Vagina (tissue), 2 donors: ENCODE measurements around the gene ORC4.

Experiments used
- POLR2A ChIP-seq, 2 donors: fragments of 450-650 bp; IDR thresholded peaks; one replicate each; pipeline ENCODE4 v1.6.1; 2017; ENCODE audit warnings: antibody characterized with exemption in 2 of 2, mild to moderate bottlenecking in 2 of 2, moderate library complexity in 2 of 2
- POLR2AphosphoS5 ChIP-seq, 2 donors: sonication (generic); formaldehyde crosslinking; IDR thresholded peaks; one replicate each; pipeline ENCODE4 v1.9.0; 2017; ENCODE audit warnings: antibody characterized with exemption in 2 of 2, mild to moderate bottlenecking in 2 of 2, low read depth in 1 of 2; ENCODE audit not compliant: insufficient read depth in 1 of 2
- TF ChIP-seq, protein P1 (sequence below), 3 experiments: fragments of 450-650 bp in 2 of 3; fragments of 200-600 bp in 1 of 3; sonication (generic) in 1 of 3; IDR thresholded peaks; one replicate each; pipeline ENCODE4 v1.5.1; 2017 to 2019; ENCODE audit warnings: antibody characterized with exemption in 3 of 3, mild to moderate bottlenecking in 2 of 3, moderate library complexity in 2 of 3

DNA sequence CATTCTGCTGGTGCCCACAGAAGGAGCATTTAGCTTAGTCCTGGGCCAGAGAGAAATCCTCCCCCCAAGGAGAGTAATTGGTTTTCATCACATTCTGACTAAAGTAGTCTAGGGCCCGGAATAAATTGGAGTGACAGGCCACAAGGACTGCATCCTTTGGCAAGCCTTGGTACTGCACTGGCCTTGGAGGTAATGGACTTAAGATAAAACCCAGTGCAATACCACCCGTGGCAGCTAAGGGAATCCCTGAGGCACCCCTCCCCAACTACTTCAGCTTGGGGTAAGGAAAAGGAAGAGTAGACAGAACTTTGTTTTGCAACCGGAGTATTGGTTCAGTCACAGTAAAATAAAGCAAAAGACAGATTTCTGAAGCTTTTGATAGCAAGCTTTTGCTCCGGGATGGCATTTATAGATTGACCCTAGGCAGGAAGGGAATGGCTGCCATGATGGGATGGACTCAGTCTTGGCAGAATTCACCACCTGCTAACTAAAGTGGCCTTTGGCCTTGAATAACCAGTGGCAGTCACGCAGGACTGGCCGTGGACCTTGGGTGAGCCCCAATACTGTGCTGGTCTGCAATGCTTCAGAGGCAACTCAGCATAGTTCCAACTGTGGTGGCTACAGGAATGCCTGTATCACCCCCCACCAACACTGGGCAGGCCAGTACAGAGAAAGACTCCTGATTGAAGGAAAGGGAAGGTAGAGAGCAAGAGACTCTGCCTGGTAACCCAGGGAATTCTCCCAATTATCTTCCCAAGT is 14.1 kb downstream of the ORC4 start:
- TF ChIP-seq POLR2AphosphoS5 (IDR thresholded peaks at IDR 0.05; ENCODE audit: insufficient read depth in 1 of 2, low read depth in 1 of 2) = no peak
- TF ChIP-seq, protein P1, sequence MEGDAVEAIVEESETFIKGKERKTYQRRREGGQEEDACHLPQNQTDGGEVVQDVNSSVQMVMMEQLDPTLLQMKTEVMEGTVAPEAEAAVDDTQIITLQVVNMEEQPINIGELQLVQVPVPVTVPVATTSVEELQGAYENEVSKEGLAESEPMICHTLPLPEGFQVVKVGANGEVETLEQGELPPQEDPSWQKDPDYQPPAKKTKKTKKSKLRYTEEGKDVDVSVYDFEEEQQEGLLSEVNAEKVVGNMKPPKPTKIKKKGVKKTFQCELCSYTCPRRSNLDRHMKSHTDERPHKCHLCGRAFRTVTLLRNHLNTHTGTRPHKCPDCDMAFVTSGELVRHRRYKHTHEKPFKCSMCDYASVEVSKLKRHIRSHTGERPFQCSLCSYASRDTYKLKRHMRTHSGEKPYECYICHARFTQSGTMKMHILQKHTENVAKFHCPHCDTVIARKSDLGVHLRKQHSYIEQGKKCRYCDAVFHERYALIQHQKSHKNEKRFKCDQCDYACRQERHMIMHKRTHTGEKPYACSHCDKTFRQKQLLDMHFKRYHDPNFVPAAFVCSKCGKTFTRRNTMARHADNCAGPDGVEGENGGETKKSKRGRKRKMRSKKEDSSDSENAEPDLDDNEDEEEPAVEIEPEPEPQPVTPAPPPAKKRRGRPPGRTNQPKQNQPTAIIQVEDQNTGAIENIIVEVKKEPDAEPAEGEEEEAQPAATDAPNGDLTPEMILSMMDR (IDR thresholded peaks at IDR 0.05) = no peak
- no peak for TF ChIP-seq POLR2A (IDR thresholded peaks at IDR 0.05)
